RPMI8226 (cell line): ENCODE data around the gene CMC1.
"Not testable (repeated sequence)": the region's sequence is repeated elsewhere in the genome, so short reads cannot be mapped to it uniquely, and the experiment has no call there.

Experiments
- DNase-seq: peaks from one replicate; pipeline ENCODE4 v3.0.0-alpha.2; 2015

CMC1 gene

GRCh38 chr3:28247286-28247685, 5.9 kb downstream of the CMC1 start:
- no peak for DNase-seq

- DNase-seq: no peak
Measured at GRCh38 chr3:28250999-28251398, 9.6 kb downstream of the CMC1 start.

DNA sequence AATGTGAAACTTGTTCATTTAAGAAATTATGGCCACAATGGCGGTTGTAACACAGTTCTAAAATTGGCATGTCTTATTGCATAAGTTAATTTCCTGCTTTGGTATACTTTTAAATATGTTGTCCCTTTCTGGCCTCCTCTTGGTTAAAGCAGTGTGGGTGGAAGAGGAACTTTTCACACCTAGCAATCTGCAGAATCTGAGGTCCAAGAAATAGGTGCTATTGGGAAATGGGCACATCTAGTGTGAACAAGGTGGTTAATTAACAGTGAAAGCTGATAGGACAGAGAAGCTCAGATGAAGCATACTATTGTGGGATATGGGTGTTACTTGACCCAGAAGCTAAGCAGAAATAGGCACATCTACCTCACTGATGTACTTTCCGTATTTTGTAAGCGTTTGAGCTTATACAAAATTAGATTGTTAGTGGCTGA, 10.6 kb downstream of the CMC1 start:
- DNase-seq: no peak

DNA sequence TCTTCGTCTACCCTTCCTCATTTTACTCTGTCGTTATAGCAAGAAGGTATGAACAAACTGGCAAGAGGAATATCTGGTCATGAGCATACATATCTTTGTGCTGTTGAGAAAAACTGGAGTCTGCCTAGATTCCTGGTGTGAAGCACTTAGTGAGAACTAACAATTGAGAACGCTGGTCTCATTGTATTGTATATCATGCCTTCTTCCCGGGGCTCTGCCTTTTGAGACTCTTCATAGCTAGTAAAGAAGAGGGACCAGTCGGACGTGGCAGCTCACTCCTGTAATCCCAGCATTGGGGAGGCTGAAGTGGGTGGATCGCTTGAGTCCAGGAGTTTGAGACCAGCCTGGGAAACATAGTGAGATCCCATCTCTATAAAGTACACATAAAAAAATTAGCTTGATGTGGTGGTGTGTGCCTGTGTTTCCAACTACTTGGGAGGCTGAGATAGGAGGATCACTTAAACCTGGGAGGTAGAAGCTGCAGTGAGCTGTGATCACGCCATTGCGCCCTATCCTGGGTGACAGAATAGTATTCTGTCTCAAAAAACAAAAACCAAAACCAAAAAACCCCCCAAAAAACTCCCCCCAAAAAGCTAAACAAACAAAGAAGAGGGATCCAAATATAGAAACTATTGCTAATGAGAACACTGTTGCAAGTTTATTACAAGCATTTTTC, 11.8 kb downstream of the CMC1 start:
- no peak for DNase-seq

GRCh38 chr3:28262001-28262400, 20.6 kb downstream of the CMC1 start:
- DNase-seq: no peak

DNA sequence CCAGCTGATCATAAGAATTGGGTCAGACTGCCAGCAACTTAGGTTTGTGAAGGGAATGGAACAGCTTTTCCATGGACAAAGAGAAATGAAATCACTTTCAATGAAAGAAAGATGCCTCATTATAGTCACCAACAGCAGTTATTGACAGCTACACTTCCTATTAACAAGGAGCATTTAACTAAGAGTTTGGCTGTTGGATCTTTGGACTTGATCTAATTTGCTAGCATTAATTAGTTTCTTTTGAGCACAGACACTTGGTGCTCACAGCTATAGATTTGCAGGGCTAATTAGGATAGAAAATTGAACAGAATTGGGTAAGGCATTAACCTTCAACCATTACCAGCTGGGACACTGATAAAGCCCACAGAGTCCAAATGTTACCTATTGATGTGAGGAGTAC, 24.2 kb downstream of the CMC1 start:
- DNase-seq: no peak

DNA sequence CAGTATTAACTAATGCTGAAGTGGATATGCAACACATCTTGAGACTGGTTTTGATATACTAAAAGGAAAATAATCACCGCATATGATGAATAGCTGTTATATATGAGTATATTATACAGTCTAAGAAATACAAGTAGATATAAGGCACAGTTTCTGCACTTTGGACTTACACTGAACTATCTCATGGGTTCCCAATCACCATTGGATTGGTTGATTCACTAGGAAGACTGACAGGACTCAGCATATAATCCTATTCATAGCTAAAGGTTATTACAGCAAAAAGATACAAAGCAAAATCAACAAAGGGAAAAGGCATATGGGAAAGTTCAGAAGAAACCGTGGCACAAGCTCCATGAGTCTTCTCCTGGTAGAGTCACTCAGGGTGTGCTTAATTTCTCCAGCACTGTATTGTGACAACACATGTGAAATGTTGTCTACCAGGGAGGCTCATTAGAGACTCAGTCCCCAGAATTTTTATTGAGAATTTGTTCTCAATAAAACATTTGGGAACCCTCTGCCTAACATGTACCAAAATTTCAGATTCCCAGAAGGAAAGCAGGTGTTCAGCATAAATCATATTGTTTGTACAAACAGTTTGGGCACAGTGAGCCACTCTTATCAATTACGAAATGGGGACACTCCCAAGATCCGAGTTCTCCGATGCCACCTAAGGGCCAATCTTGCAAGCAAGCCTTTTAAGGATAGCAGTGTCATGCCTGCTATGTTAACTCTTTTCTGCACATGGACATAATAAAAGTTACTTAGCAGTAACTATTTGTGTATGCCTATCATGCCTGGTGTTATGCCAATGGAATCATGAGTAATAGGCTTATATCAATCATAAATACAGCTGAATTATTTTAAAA, 26.8 kb downstream of the CMC1 start:
- no peak for DNase-seq

DNA sequence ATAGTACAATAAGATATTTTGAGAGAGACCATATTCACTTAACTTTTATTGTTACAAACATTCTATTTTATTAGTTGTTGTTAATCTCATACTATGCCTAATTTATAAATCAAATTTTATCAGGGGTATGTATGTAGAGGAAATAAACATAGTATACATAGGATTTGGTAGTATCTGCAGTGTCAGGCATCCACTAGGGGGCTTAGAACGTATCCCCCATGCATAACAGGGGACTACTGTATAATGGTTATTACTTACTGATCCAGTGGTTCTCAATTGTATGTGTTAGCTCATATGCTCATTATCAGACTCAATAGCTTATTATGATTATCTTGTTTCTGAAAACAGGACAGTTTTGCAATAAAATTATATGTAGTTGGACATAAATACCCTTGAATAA, 27.6 kb downstream of the CMC1 start:
- DNase-seq: no peak

GRCh38 chr3:28269884-28270283, 28.5 kb downstream of the CMC1 start:
- DNase-seq: not testable (repeated sequence)

GRCh38 chr3:28273837-28274236, 32.4 kb downstream of the CMC1 start:
- DNase-seq: no peak

GRCh38 chr3:28278918-28279317, 37.5 kb downstream of the CMC1 start:
- no peak for DNase-seq

GRCh38 chr3:28279770-28280169, 38.4 kb downstream of the CMC1 start:
- DNase-seq: no peak

DNA sequence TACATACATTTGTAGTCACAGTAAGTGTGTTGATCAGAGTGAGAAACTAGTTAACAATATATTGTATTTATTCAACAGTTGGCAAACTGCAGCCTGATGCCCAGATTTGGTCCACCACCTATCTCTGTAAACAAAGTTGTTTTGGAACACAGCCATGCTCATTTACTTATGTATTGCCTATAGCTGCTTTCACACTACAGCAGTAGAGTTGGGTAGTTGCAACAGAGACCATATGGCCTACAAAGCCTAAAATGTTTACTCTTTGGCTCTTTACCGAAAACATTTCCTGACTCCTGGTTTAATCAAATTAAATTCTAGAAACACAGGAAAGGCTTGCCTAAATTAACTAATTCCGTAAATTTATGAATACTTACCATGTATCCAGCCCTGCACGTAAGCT, 39.4 kb downstream of the CMC1 start:
- no peak for DNase-seq

GRCh38 chr3:28286595-28286994, 45.2 kb downstream of the CMC1 start:
- DNase-seq: peak; percentile 20

- no peak for DNase-seq
Measured at GRCh38 chr3:28287046-28287445, 45.6 kb downstream of the CMC1 start.

- no peak for DNase-seq
Measured at GRCh38 chr3:28290863-28291300, 49.5 kb downstream of the CMC1 start.

DNA sequence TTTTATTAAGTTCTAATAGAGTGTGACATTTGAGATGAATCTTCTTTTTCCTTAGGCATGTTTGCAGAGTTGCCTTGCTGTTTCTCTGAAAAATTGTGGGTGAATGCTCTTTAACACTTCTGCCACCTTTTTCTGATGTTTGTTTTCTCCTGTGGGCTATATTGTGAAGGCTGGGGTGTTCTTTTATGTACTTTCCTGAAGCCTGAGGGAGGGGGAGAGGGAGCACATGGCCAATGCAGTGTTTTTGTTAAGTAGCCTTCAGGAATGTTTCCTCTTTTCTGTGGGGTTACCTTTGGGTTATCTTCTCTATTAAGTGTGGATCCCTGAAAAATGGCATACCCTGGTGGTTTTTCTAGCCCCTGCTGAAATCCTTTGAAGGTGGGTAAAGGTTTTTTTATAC, 50.2 kb downstream of the CMC1 start:
- DNase-seq: no peak

GRCh38 chr3:28292622-28293021, 51.2 kb downstream of the CMC1 start:
- DNase-seq: no peak

DNA sequence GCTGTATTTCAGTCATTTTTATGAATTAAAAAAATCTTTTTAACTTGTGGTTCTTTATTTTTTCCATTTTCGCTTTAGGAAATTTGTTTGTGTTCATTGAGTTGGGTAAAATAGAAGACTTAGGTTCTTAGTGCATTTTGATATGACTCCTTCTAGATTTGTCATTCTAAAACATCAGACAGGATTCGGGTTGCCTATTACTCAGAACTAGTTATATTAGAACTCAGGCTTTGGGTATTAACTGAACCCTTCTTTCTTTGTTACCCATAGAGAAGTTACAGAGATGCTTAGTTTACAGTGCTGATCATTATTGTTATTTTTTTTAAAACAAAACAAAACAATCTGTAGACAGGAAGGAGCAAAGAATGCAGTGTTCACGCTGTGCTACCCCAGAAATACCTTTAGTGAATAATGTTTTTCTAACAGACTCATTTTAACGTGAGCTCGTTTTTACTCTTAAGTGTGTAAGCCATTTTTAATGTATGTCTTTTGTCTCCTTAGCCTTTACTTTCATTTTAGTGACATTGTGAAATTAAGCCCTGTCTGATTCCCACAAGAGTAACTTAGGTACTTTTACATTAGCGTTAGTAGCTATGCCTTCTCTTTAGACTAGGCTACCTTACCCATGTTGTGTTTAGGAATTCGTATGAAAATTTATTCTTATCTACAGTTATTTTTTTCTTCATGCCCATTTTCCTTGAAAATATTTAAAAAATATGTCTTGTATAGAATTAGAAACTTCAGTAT, 53.4 kb downstream of the CMC1 start:
- DNase-seq: no peak

DNA sequence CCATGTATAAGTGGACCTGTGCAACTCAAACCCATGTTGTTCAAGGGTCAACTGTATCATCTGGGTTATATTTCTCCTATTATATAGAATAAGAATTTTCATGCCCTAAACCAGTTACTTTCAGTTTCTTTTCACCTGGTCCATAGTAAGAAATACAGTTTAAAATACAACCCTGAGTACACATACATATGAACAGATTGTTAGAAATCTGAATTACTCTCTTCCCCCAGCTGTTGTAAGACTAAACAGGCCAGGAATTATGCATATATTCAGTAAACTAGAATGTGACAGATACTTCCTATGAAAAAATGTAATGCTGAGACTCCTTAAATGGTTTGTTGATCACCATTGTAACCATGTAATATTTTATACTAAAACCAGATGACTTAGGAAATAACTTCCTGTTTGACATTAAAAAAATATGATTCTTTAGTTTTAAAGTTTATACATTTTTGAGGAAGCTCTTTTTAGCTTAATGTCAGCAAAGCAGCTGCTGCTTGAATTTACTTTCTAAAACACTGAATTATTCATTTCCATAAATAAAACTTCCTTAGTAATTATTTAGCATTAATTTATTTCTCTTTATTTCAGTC, 54.6 kb downstream of the CMC1 start:
- DNase-seq: no peak

GRCh38 chr3:28299705-28300104, 58.3 kb downstream of the CMC1 start:
- DNase-seq: no peak

GRCh38 chr3:28300345-28300962, 59.0 kb downstream of the CMC1 start:
- no peak for DNase-seq

DNA sequence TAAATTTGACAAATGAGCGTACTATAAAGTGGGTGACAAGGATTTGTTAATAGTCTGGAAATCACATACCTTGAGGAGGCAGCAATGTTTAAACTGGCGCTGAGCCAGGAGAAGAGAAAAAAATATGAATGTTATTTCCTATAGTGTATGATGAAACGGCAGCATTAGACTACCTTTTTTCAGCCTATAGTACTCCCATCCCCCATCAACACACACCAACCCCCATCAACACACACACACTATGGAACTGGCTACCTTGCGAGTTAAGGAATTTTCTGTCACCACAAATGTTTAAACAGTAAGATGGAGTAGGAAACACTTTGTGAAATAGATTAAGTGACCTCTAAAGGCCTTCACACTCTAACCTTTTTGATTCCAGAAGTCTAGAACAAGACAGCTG, 60.3 kb downstream of the CMC1 start:
- DNase-seq: no peak
